ENCODE measurements around the gene RANBP1.

Gene RANBP1

DNA sequence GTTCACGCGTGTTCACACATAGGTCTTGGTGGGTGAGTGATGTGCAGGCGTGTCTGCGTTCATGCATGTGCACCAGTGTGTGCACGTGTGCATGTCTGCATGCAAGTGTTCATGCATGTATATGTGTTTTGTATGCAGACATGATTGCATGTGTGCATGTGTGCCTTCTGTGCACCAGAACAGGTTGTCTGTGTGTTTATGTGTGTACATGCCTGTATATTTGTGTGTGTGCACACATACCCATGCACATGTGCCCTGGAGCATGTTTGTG lies 20.6 kb downstream of the RANBP1 start:
- DNase-seq (no peak), ATAC-seq (ENCODE audit: insufficient read depth, low read depth) (no peak)
- peaks cover 20% of the 10 kb centered on the region for H3K36me3 ChIP-seq (ENCODE audit: insufficient read depth, low read length)
- H3K27ac ChIP-seq (ENCODE audit: low read length), result no peak overlapping the region
- H3K27me3 ChIP-seq (ENCODE audit: insufficient read depth, low read length, poor library complexity), result no peaks in the 10 kb centered on the region
- H3K4me3 ChIP-seq (ENCODE audit: low read depth in 1 of 2, low read length in 2 of 2), result no peak overlapping the region
- H4K20me1 ChIP-seq (ENCODE audit: insufficient read depth, low read length), result peaks cover 62% of the 10 kb centered on the region
- H3K4me2 ChIP-seq (ENCODE audit: insufficient read depth, low read length), result 0 out of 2 replicates have a peak overlapping the region, but pooled peaks have one; percentile 2
- peaks cover 27% of the 10 kb centered on the region for H3K4me1 ChIP-seq (ENCODE audit: insufficient read depth, low read length)
- TF ChIP-seq EZH2 (IDR thresholded peaks at IDR 0.05; ENCODE audit: borderline replicate concordance, low read depth, low read length, severe bottlenecking), result no peak
- TF ChIP-seq, protein P1, sequence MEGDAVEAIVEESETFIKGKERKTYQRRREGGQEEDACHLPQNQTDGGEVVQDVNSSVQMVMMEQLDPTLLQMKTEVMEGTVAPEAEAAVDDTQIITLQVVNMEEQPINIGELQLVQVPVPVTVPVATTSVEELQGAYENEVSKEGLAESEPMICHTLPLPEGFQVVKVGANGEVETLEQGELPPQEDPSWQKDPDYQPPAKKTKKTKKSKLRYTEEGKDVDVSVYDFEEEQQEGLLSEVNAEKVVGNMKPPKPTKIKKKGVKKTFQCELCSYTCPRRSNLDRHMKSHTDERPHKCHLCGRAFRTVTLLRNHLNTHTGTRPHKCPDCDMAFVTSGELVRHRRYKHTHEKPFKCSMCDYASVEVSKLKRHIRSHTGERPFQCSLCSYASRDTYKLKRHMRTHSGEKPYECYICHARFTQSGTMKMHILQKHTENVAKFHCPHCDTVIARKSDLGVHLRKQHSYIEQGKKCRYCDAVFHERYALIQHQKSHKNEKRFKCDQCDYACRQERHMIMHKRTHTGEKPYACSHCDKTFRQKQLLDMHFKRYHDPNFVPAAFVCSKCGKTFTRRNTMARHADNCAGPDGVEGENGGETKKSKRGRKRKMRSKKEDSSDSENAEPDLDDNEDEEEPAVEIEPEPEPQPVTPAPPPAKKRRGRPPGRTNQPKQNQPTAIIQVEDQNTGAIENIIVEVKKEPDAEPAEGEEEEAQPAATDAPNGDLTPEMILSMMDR (IDR thresholded peaks at IDR 0.05; ENCODE audit: borderline replicate concordance, extremely low read depth, low read length, poor library complexity, severe bottlenecking), result no peak
- H3K9ac ChIP-seq (ENCODE audit: low read depth, low read length), result no peak overlapping the region
- no peak overlapping the region for H2AFZ ChIP-seq (ENCODE audit: low read depth, low read length)
- H3K79me2 ChIP-seq (ENCODE audit: insufficient read depth, low read length), result peaks cover 60% of the 10 kb centered on the region
- H3K9me3 ChIP-seq (ENCODE audit: insufficient read depth, low read length, severe bottlenecking), result no peaks in the 10 kb centered on the region

DNA sequence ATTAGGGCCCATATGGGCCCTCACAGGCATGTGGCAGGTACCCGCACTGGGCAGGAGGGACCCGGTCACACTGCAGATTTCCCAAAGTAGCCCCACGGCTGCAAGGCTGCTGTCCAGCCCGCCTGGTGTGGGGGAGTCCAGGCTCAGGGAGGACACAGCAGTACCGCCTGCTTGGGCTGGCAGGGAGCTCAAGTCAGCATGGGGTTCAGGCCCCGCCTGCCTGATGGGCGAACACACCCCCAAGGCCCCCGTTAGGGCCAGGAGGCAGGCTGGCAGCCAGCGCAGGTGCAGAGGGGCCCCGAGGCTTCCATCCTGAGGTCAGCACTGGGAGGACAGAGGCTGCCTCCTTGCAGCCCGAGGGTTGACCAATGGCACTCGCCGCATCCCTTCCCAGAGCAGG lies 21.2 kb downstream of the RANBP1 start:
- Histone ChIP-seq H3K4me1 (ENCODE audit: insufficient read depth, low read length) (peaks cover 27% of the 10 kb centered on the region), H3K27ac (ENCODE audit: low read length) (no peak overlapping the region), H4K20me1 (ENCODE audit: insufficient read depth, low read length) (peaks cover 60% of the 10 kb centered on the region), H3K4me2 (ENCODE audit: insufficient read depth, low read length) (0 out of 2 replicates have a peak overlapping the region, but pooled peaks have one; percentile 2), H3K36me3 (ENCODE audit: insufficient read depth, low read length) (peaks cover 26% of the 10 kb centered on the region), H3K4me3 (ENCODE audit: low read depth in 1 of 2, low read length in 2 of 2) (no peak overlapping the region), H3K27me3 (ENCODE audit: insufficient read depth, low read length, poor library complexity) (no peaks in the 10 kb centered on the region), H3K9me3 (ENCODE audit: insufficient read depth, low read length, severe bottlenecking) (no peaks in the 10 kb centered on the region), H2AFZ (ENCODE audit: low read depth, low read length) (no peak overlapping the region), H3K79me2 (ENCODE audit: insufficient read depth, low read length) (peaks cover 56% of the 10 kb centered on the region), H3K9ac (ENCODE audit: low read depth, low read length) (no peak overlapping the region)
- ATAC-seq (ENCODE audit: insufficient read depth, low read depth), result no peak
- DNase-seq, result no peak
- TF ChIP-seq, protein P1 (IDR thresholded peaks at IDR 0.05; ENCODE audit: borderline replicate concordance, extremely low read depth, low read length, poor library complexity, severe bottlenecking), result no peak
- no peak for TF ChIP-seq EZH2 (IDR thresholded peaks at IDR 0.05; ENCODE audit: borderline replicate concordance, low read depth, low read length, severe bottlenecking)

DNA sequence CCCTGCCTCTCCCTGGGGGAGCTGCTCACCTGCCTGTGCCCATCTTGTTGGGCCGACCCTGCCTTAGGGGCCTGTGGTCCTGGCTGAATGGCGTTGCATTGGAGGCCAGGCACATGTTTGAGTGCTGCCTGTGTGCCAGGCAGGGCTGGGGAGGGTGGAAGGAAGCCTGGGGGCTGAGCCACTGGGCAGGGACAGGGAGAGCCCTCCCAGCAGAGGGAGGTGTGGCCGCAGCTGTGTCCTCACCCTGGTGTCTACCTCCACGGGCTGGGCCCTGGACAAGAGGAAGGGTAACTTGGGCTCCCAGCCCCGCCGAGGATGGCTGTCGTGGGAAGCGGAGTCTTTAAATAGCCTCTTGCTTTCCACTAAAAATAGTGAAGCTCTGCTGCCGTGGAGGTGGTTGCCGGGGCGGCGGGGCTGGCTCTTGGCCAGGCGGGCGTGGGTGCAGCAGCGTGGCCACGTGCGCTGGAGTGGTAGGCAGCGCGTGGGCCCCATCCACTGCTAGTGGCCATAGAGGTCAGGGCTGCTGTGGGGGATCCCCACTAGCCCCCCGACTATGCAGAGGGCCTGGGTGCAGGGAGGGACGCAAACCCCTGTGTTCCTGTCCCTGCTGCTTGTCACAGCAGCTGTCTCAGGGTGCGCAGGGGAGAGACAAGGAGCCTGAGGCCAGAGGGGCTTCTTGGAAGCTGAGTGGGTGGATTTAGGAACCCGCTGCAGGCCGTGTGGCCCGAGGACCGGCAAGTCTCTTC lies 21.9 kb downstream of the RANBP1 start:
- Histone ChIP-seq H3K27me3 (ENCODE audit: insufficient read depth, low read length, poor library complexity) (no peaks in the 10 kb centered on the region), H2AFZ (ENCODE audit: low read depth, low read length) (no peak overlapping the region), H4K20me1 (ENCODE audit: insufficient read depth, low read length) (peaks cover 54% of the 10 kb centered on the region), H3K36me3 (ENCODE audit: insufficient read depth, low read length) (peaks cover 28% of the 10 kb centered on the region), H3K9ac (ENCODE audit: low read depth, low read length) (no peak overlapping the region), H3K79me2 (ENCODE audit: insufficient read depth, low read length) (peaks cover 48% of the 10 kb centered on the region), H3K4me1 (ENCODE audit: insufficient read depth, low read length) (peaks cover 20% of the 10 kb centered on the region), H3K27ac (ENCODE audit: low read length) (no peak overlapping the region), H3K9me3 (ENCODE audit: insufficient read depth, low read length, severe bottlenecking) (no peaks in the 10 kb centered on the region), H3K4me2 (ENCODE audit: insufficient read depth, low read length) (no peak overlapping the region), H3K4me3 (ENCODE audit: low read depth in 1 of 2, low read length in 2 of 2) (no peak overlapping the region)
- no peak for DNase-seq
- no peak for TF ChIP-seq EZH2 (IDR thresholded peaks at IDR 0.05; ENCODE audit: borderline replicate concordance, low read depth, low read length, severe bottlenecking)
- TF ChIP-seq, protein P1 (IDR thresholded peaks at IDR 0.05; ENCODE audit: borderline replicate concordance, extremely low read depth, low read length, poor library complexity, severe bottlenecking), result no peak
- ATAC-seq (ENCODE audit: insufficient read depth, low read depth), result no peak
